HG03442 (cell line): Measurements from ENCODE around the gene TRIM25.

Experiments used
- ATAC-seq: cut with Tn5 transposase; IDR thresholded peaks from one replicate; pipeline ENCODE4 v1.9.1; 2021; ENCODE audit warnings: mild to moderate bottlenecking, moderate library complexity; ENCODE audit not compliant: unreplicated experiment

Gene TRIM25

DNA sequence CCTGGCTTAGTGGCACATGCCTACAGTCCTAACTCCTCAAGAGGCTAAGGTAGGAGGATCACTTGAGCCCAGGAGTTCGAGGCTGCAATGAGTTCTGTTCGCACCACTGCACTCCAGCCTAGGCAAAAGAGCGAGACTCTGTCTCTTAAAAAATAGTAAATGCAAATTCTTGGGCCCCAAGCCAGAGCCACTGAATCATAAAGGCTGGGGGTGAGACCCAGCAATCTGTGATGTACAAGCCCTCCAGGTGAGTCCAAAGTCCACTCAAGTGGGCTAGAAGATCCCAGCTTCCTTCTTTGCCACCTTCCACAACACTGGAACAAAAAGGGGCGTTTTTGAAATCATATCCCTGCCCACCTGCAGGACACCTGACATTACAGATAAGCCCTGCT is 16.9 kb downstream of the TRIM25 start:
- ATAC-seq, result no peak

- ATAC-seq, result no peak
Measured at GRCh38 chr17:56896217-56896967, 17.5 kb downstream of the TRIM25 start.

DNA sequence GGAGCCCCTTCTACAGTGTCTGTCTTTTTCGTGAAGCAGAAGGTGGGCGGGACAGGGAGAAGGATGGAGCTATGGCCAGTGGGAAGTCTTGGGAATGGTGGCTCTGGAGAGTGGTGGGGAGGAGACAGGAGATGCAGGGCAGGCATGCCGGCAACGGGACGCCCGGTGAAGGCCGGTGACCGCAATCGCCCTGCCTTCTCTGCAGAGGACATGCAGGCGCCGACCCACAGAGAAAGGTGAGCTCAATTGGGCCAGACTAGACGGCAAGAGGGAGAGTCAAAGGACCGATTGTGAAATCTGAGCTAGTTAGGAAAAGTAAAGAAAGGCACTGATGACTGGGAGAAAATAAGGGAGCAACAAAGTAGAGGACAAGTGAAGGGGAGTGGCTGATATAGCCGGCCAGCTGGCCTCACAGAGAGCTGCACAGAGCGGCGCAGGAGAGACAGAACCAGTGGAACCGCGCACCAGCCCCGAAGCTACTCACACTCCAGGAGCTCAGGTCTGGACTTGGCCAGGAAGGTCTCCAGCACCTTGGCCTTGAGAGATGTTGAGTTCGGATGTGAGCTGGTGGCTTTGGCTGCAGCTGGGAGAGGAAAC is 18.9 kb downstream of the TRIM25 start:
- ATAC-seq, result no peak

DNA sequence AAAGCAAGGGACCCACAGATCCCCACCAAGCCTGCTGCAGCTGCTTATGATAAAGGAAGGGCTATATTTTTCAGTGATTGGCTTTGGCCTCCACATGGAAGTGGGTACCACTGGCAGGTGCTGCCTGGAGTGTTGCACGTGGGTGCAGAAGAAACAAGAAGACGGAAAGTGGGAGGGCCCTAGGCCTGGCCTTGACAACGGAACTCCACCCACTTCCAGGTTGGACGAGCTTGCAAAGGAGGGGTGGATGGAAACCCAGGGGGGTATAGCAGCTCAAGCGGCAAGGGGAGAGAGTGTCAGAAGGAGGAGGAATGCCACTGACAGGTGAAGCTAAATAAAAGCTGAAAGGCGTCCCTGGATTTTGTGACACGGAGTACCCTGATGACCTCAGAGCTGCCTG is 20.3 kb downstream of the TRIM25 start:
- ATAC-seq, result no peak

DNA sequence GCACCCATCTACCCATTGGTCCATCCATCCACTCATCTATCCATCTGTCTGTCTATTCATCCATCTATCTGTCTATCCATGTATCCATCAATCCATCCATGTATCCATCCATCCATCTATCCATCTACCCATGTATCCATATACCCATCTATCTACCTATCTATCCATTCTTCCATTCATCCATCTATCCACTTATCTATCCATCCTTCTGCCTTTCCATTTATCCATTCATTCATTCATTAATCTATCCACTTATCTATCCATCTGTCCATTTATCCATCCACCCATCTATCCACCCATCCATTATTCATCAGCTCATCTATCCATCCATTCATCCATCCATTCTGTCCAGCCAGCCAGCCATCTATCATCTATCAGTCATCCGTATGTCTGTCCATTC is 21.5 kb downstream of the TRIM25 start:
- no peak for ATAC-seq

GRCh38 chr17:56891751-56892150 is 22.1 kb downstream of the TRIM25 start:
- ATAC-seq, result no peak

GRCh38 chr17:56890906-56891674 is 22.8 kb downstream of the TRIM25 start:
- no peak for ATAC-seq

DNA sequence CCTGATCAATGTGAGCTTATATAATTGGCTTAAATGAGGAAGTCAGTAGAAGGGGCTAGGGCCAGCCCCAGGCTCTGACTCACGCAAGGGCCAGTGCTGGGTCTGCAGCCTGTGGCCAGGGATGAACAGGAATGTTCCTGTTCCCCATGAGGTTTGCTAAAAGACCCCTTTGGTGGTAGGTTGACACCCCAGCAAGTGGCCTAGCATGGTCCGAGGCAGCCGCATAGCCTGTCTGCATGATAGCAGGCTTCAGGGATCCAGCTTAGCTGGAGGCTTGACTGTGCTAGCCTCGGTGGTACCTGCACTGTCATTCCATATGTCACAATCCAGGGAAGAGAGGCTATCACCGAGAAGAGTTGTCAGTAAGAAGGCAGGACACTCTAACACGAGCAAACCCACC is 23.5 kb downstream of the TRIM25 start:
- ATAC-seq, result no peak

- ATAC-seq, result no peak
Measured at GRCh38 chr17:56887552-56888467, 26.0 kb downstream of the TRIM25 start.

GRCh38 chr17:56887105-56887504 is 26.7 kb downstream of the TRIM25 start:
- no peak for ATAC-seq

- no peak for ATAC-seq
Measured at GRCh38 chr17:56886288-56886731, 27.5 kb downstream of the TRIM25 start.

- ATAC-seq, result no peak
Measured at GRCh38 chr17:56885312-56885657, 28.6 kb downstream of the TRIM25 start.

- ATAC-seq, result no peak
Measured at GRCh38 chr17:56884483-56885311, 29.2 kb downstream of the TRIM25 start.

GRCh38 chr17:56883616-56884015 is 30.2 kb downstream of the TRIM25 start:
- ATAC-seq, result no peak

DNA sequence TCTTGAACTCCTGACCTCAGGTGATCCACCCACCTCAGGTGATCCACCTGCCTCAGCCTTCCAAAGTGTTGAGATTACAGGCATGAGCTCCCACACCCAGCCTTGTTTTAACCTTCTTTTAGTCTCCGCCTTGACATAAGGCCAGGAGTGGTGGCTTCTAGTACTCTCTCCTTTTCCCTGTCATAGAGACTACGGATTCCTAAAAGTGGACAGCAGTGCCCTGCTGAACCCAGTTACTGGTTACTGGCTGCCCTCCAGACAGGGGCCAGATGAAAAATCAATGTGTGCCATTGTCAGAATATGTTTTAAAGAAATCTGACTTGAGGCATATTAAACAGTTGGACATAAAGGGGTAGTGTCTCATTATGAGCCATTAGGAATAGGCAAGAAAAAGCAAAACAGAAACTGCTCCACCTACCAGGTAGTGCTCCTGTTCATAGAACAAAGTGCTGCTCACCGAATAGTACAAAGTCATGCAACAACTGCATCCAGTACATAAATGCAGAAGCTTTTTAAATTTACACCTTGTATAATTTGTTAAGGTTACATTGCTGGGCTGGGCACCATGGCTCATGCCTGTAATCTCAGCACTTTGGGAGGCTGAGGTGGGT is 32.1 kb downstream of the TRIM25 start:
- no peak for ATAC-seq

DNA sequence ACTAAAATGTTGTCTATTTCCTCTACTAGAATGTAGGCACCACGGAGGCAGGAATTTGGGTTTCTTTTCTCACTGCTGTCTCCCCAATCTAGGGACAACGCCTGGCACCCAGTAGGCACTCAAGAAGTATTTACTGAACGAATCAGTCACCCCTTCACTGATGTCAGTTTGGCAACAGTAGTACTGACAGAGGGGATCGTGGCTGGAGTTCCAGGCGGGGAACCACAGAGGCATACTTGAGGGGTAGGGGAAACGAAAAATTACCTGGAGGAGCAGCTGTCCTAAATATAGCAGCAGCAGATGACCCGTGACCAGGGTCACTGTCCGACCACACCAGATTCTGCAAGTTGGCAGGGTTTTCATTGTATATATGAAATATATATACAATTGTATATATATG is 33.3 kb downstream of the TRIM25 start:
- no peak for ATAC-seq

- ATAC-seq, result no peak
Measured at GRCh38 chr17:56880133-56880532, 33.7 kb downstream of the TRIM25 start.

DNA sequence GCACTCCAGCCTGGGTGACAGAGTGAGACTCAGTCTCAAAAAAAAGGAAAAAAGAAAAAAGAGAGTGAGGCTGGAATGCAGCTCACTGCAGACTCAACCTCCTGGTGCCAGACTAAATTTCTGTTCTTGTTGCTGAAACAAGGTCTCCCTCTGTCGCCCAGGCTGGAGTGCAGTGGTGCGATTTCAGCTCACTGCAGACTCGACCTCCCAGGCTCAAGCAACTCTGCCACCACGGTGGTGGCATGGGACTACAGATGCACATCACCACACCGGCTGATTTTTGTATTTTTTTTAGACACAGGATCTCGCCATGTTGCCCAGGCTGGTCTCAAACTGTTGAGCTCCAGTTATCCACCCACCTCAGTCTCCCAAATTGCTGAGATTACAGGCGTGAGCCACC is 34.6 kb downstream of the TRIM25 start:
- ATAC-seq, result no peak

- no peak for ATAC-seq
Measured at GRCh38 chr17:56876766-56877179, 37.1 kb downstream of the TRIM25 start.
